Mesenchymal stem cell (in vitro differentiated cells and primary cell): Measurements from ENCODE around the gene MACROD1.
A peak's percentile ranks its signal among the peaks of the same experiment; 100 is the strongest.

Source experiments
- DNase-seq: peaks from one replicate; pipeline ENCODE4 v3.0.0-alpha.2; 2013
- H2AFZ ChIP-seq: one replicate; pipeline ENCODE4 v1.6.1; 2013; ENCODE audit warnings: low read depth, mild to moderate bottlenecking, control low read depth, inconsistent platforms, low read length, moderate library complexity
- H2AK5ac ChIP-seq: 2 replicates; pipeline ENCODE4 v1.6.1; 2013; ENCODE audit warnings: low read length, moderate library complexity, mild to moderate bottlenecking, inconsistent platforms; ENCODE audit not compliant: severe bottlenecking
- H2BK120ac ChIP-seq: one replicate; pipeline ENCODE4 v1.6.1; 2013; ENCODE audit warnings: low read depth, mild to moderate bottlenecking, inconsistent platforms, low read length, moderate library complexity
- H2BK12ac ChIP-seq, 2 experiments: one replicate each; pipeline ENCODE4 v1.6.1; 2013; ENCODE audit warnings: inconsistent platforms in 2 of 2, low read length in 2 of 2, mild to moderate bottlenecking in 2 of 2, moderate library complexity in 2 of 2, control low read depth in 1 of 2
- H2BK15ac ChIP-seq: one replicate; pipeline ENCODE4 v1.6.1; 2013; ENCODE audit warnings: mild to moderate bottlenecking, low read depth, inconsistent platforms; ENCODE audit not compliant: poor library complexity, severe bottlenecking
- H2BK5ac ChIP-seq: 2 replicates; pipeline ENCODE4 v1.6.1; 2013; ENCODE audit warnings: low read depth, mild to moderate bottlenecking, low read length, control low read depth, inconsistent platforms; ENCODE audit not compliant: poor library complexity, severe bottlenecking
- H3K14ac ChIP-seq, 2 experiments: one replicate each; pipeline ENCODE4 v1.6.1; 2013; ENCODE audit warnings: inconsistent platforms in 2 of 2, low read length in 2 of 2, control low read depth in 1 of 2, mild to moderate bottlenecking in 1 of 2, moderate library complexity in 1 of 2
- H3K18ac ChIP-seq, 2 experiments: one replicate each; pipeline ENCODE4 v1.6.1; 2013; ENCODE audit warnings: inconsistent platforms in 2 of 2, low read length in 2 of 2, control low read depth in 1 of 2, low read depth in 1 of 2, mild to moderate bottlenecking in 1 of 2
- H3K23ac ChIP-seq, 2 experiments: one replicate each; pipeline ENCODE4 v1.6.1; 2013; ENCODE audit warnings: inconsistent platforms in 2 of 2, low read length in 2 of 2, mild to moderate bottlenecking in 2 of 2, moderate library complexity in 2 of 2, control low read depth in 1 of 2
- H3K27ac ChIP-seq: 2 replicates; pipeline ENCODE4 v1.5.1; 2013; ENCODE audit warnings: mild to moderate bottlenecking, moderate library complexity, low read length, control low read depth, inconsistent platforms; ENCODE audit not compliant: poor library complexity, severe bottlenecking
- H3K27me3 ChIP-seq, 2 experiments: 2 replicates each; pipeline versions ENCODE4 v1.6.1 to v1.7.0; 2013; ENCODE audit warnings: low read length in 2 of 2, mild to moderate bottlenecking in 2 of 2, moderate library complexity in 2 of 2, control low read depth in 1 of 2, inconsistent platforms in 1 of 2; ENCODE audit not compliant: control insufficient read depth in 1 of 2, insufficient read depth in 1 of 2
- H3K36me3 ChIP-seq, 2 experiments: 2 replicates each; pipeline versions ENCODE4 v1.6.1 to v1.7.0; 2013; ENCODE audit warnings: low read length in 2 of 2, control low read depth in 1 of 2, inconsistent platforms in 1 of 2, low read depth in 1 of 2, mild to moderate bottlenecking in 1 of 2; ENCODE audit not compliant: insufficient read depth in 2 of 2, control insufficient read depth in 1 of 2
- H3K4ac ChIP-seq, 2 experiments: one replicate each; pipeline ENCODE4 v1.6.1; 2013; ENCODE audit warnings: inconsistent platforms in 2 of 2, low read length in 2 of 2, mild to moderate bottlenecking in 2 of 2, moderate library complexity in 2 of 2, control low read depth in 1 of 2, low read depth in 1 of 2
- H3K4me1 ChIP-seq: 2 replicates; pipeline ENCODE4 v1.6.1; 2013; ENCODE audit warnings: low read depth, low read length, control low read depth; ENCODE audit not compliant: control insufficient read depth, insufficient read depth
- H3K4me2 ChIP-seq: 2 replicates; pipeline ENCODE4 v1.6.1; 2013; ENCODE audit warnings: low read length, mild to moderate bottlenecking, inconsistent platforms; ENCODE audit not compliant: poor library complexity, severe bottlenecking
- H3K4me3 ChIP-seq, 2 experiments: 2 replicates each; pipeline versions ENCODE4 v1.5.1 to v1.7.0; 2013; ENCODE audit warnings: low read length in 2 of 2, mild to moderate bottlenecking in 2 of 2, control low read depth in 1 of 2, low read depth in 1 of 2; ENCODE audit not compliant: insufficient read depth in 1 of 2
- H3K79me1 ChIP-seq: replicated peaks from 2 replicates; pipeline ENCODE4 v1.6.1; 2013; ENCODE audit warnings: mild to moderate bottlenecking, control low read depth, low read length, inconsistent platforms; ENCODE audit not compliant: poor library complexity, severe bottlenecking
- H3K9ac ChIP-seq: 2 replicates; pipeline ENCODE4 v1.7.0; 2013; ENCODE audit warnings: mild to moderate bottlenecking, low read length, moderate library complexity
- H3K9me3 ChIP-seq: 2 replicates; pipeline ENCODE4 v1.7.0; 2013; ENCODE audit warnings: mild to moderate bottlenecking, low read length; ENCODE audit not compliant: control insufficient read depth
- H4K8ac ChIP-seq: one replicate; pipeline ENCODE4 v1.6.1; 2013; ENCODE audit warnings: inconsistent platforms, mild to moderate bottlenecking, low read length, moderate library complexity
- H4K91ac ChIP-seq: one replicate; pipeline ENCODE4 v1.6.1; 2013; ENCODE audit warnings: mild to moderate bottlenecking, low read length, inconsistent platforms
- WGBS: methylation state at CpG from one replicate; pipeline ENCODE4 v1.1.7; 2013; ENCODE audit warnings: mixed read lengths; 5-methylcytosine and 5-hydroxymethylcytosine counted together

MACROD1 gene

GRCh38 chr11:64008283-64008913 is 157.5 kb downstream of the MACROD1 start:
- no peak overlapping the region for H2BK12ac ChIP-seq
- no peaks in the 10 kb centered on the region for H3K79me1 ChIP-seq
- peak overlapping the region; percentile 75 for H3K9ac ChIP-seq
- no peak overlapping the region for H3K4me2 ChIP-seq
- peak overlapping the region; percentile 6 for H4K91ac ChIP-seq
- H2AK5ac ChIP-seq: no peak overlapping the region
- peak overlapping the region in 1 of 2 experiments; percentile 73 for H3K4me3 ChIP-seq
- DNase-seq: no peak
- no peak overlapping the region for H2AFZ ChIP-seq
- H3K4ac ChIP-seq: no peak overlapping the region
- no peaks in the 10 kb centered on the region for H3K36me3 ChIP-seq
- H3K9me3 ChIP-seq: no peaks in the 10 kb centered on the region
- peak overlapping the region in 1 of 2 experiments; percentile 9 for H3K23ac ChIP-seq
- H3K27ac ChIP-seq: no peak overlapping the region
- H2BK15ac ChIP-seq: no peak overlapping the region
- no peak overlapping the region for H2BK5ac ChIP-seq
- no peak overlapping the region for H4K8ac ChIP-seq
- H3K18ac ChIP-seq: no peak overlapping the region
- H3K14ac ChIP-seq: peak overlapping the region in 1 of 2 experiments; percentile 81
- WGBS: 93% methylated on average over 26 of the region's 26 CpGs
- peaks cover 0 to 5% of the 10 kb centered on the region in 2 experiments for H3K27me3 ChIP-seq
- H2BK120ac ChIP-seq: no peak overlapping the region
- peaks cover 34% of the 10 kb centered on the region for H3K4me1 ChIP-seq

- Histone ChIP-seq H3K4me1 (peaks cover 35% of the 10 kb centered on the region), H3K4me2 (peak overlapping the region; percentile 80), H2BK5ac (no peak overlapping the region), H3K14ac (no peak overlapping the region), H2BK15ac (no peak overlapping the region), H2BK12ac (peak overlapping the region in 1 of 2 experiments; percentile 15), H2AK5ac (no peak overlapping the region), H2BK120ac (no peak overlapping the region), H3K9me3 (no peaks in the 10 kb centered on the region), H3K4me3 (peak overlapping the region; percentile 38 to 73), H4K91ac (no peak overlapping the region), H3K18ac (no peak overlapping the region), H3K23ac (no peak overlapping the region), H3K27me3 (peaks cover 0 to 5% of the 10 kb centered on the region in 2 experiments), H3K9ac (peak overlapping the region; percentile 75), H3K79me1 (no peaks in the 10 kb centered on the region), H3K36me3 (no peaks in the 10 kb centered on the region), H4K8ac (peak overlapping the region; percentile 55), H2AFZ (peak overlapping the region; percentile 42), H3K4ac (no peak overlapping the region), H3K27ac (no peak overlapping the region)
- peak; percentile 64 for DNase-seq
- 4% methylated on average over 40 of the region's 40 CpGs for WGBS
Measured at GRCh38 chr11:64007629-64008282, 158.2 kb downstream of the MACROD1 start.

GRCh38 chr11:64007160-64007628 is 158.7 kb downstream of the MACROD1 start:
- peak overlapping the region; percentile 29 to 73 for H3K4me3 ChIP-seq
- H2BK5ac ChIP-seq: no peak overlapping the region
- H3K36me3 ChIP-seq: no peaks in the 10 kb centered on the region
- no peak overlapping the region for H4K91ac ChIP-seq
- peak overlapping the region; percentile 80 for H3K4me2 ChIP-seq
- H2BK15ac ChIP-seq: no peak overlapping the region
- no peak overlapping the region for H2AFZ ChIP-seq
- H3K27ac ChIP-seq: no peak overlapping the region
- no peak overlapping the region for H3K18ac ChIP-seq
- H2AK5ac ChIP-seq: no peak overlapping the region
- 3% methylated on average over 21 of the region's 27 CpGs for WGBS
- no peak overlapping the region for H2BK12ac ChIP-seq
- no peak overlapping the region for H3K23ac ChIP-seq
- H3K27me3 ChIP-seq: peaks cover 0 to 5% of the 10 kb centered on the region in 2 experiments
- H3K9ac ChIP-seq: peak overlapping the region; percentile 75
- peak; percentile 56 for DNase-seq
- H2BK120ac ChIP-seq: no peak overlapping the region
- H3K79me1 ChIP-seq: no peaks in the 10 kb centered on the region
- H3K9me3 ChIP-seq: no peaks in the 10 kb centered on the region
- H3K4ac ChIP-seq: no peak overlapping the region
- peaks cover 41% of the 10 kb centered on the region for H3K4me1 ChIP-seq
- no peak overlapping the region for H3K14ac ChIP-seq
- no peak overlapping the region for H4K8ac ChIP-seq

GRCh38 chr11:64006398-64006797 is 159.5 kb downstream of the MACROD1 start:
- Histone ChIP-seq H2AK5ac (no peak overlapping the region), H3K23ac (no peak overlapping the region), H3K79me1 (no peaks in the 10 kb centered on the region), H2BK12ac (no peak overlapping the region), H3K36me3 (no peaks in the 10 kb centered on the region), H3K4me2 (no peak overlapping the region), H3K4ac (no peak overlapping the region), H3K27me3 (peaks cover 1 to 5% of the 10 kb centered on the region in 2 experiments), H4K8ac (no peak overlapping the region), H2BK120ac (no peak overlapping the region), H2BK15ac (no peak overlapping the region), H3K9me3 (no peaks in the 10 kb centered on the region), H2BK5ac (no peak overlapping the region), H4K91ac (no peak overlapping the region), H3K27ac (no peak overlapping the region), H3K4me3 (no peak overlapping the region), H3K4me1 (peaks cover 44% of the 10 kb centered on the region), H3K14ac (no peak overlapping the region), H2AFZ (no peak overlapping the region), H3K9ac (no peak overlapping the region), H3K18ac (no peak overlapping the region)
- DNase-seq: no peak
- 91% methylated on average over 10 of the region's 12 CpGs for WGBS
